Inflammatory macrophage treated with lipopolysaccharide for 4 hours (primary cell): Measurements from ENCODE around the gene AMFR.

ENCODE experiments used
- DNase-seq: peaks from one replicate; pipeline ENCODE4 v3.0.0-alpha.2; 2020

Gene AMFR

GRCh38 chr16:56425439-56425832 lies at the start of gene AMFR:
Gene AMFR, minus strand, starts transcription at chr16:56425545. Its CDS starts 218 bp downstream, at chr16:56425327.
- peak; percentile 92 for DNase-seq

- no peak for DNase-seq
Observed at GRCh38 chr16:56470666-56471065, 45.3 kb upstream of the AMFR start.

GRCh38 chr16:56470232-56470631 lies 44.9 kb upstream of the AMFR start:
- no peak for DNase-seq

- DNase-seq = no peak
Observed at GRCh38 chr16:56469748-56470147, 44.4 kb upstream of the AMFR start.

- no peak for DNase-seq
Observed at GRCh38 chr16:56468800-56469199, 43.5 kb upstream of the AMFR start.

- no peak for DNase-seq
Observed at GRCh38 chr16:56466344-56466743, 41.0 kb upstream of the AMFR start.

GRCh38 chr16:56463153-56463552 lies 37.8 kb upstream of the AMFR start:
- DNase-seq = no peak

- no peak for DNase-seq
Observed at GRCh38 chr16:56462064-56462796, 36.9 kb upstream of the AMFR start.

- DNase-seq = no peak
Observed at GRCh38 chr16:56460101-56460500, 34.8 kb upstream of the AMFR start.

GRCh38 chr16:56457927-56458470 lies 32.7 kb upstream of the AMFR start:
- DNase-seq = no peak

GRCh38 chr16:56451753-56452689 lies 26.7 kb upstream of the AMFR start:
- peak; percentile 36 for DNase-seq

- peak; percentile 99 for DNase-seq
Observed at GRCh38 chr16:56450986-56451752, 25.8 kb upstream of the AMFR start, which contains the start of the genes NUDT21 and OGFOD1. Gene NUDT21, minus strand, starts transcription at chr16:56451332. Its CDS starts 130 bp downstream, at chr16:56451202. Gene OGFOD1, plus strand, starts transcription at chr16:56451554. Its CDS starts 59 bp downstream, at chr16:56451613.

- peak; percentile 6 for DNase-seq
Observed at GRCh38 chr16:56450275-56450985, 25.1 kb upstream of the AMFR start.

- no peak for DNase-seq
Observed at GRCh38 chr16:56448005-56448404, 22.7 kb upstream of the AMFR start.

- DNase-seq = no peak
Observed at GRCh38 chr16:56447286-56447685, 21.9 kb upstream of the AMFR start.

GRCh38 chr16:56438038-56438437 lies 12.7 kb upstream of the AMFR start:
- DNase-seq = no peak

GRCh38 chr16:56436258-56436657 lies 10.9 kb upstream of the AMFR start:
- DNase-seq = peak; percentile 47

GRCh38 chr16:56428091-56428490 lies 2.7 kb upstream of the AMFR start:
- DNase-seq = peak; percentile 81

- no peak for DNase-seq
Observed at GRCh38 chr16:56426585-56426984, 1.2 kb upstream of the AMFR start.

GRCh38 chr16:56424791-56425438 lies 430 bp downstream of the AMFR start:
- DNase-seq = no peak

- DNase-seq = no peak
Observed at GRCh38 chr16:56424404-56424764, 961 bp downstream of the AMFR start.
